A549 (cell line): ENCODE measurements around the gene CRMP1. TPM values are rescaled to one million over a fixed set of nuclear protein-coding genes. Genes with fewer than 3 reads are reported as not detected.

Experiments used
- ATAC-seq, 2 experiments: fragments of 200-7000 bp in 1 of 2; fragments of >200 bp in 1 of 2; cut with Nextera tagmentation in 1 of 2; cut with Tn5 transposase in 1 of 2; 3 replicates each; pipeline versions ENCODE4 v1.8.0 to v1.9.1; 2018 to 2020; ENCODE audit warnings: mild to moderate bottlenecking in 1 of 2, moderate library complexity in 1 of 2
- CTCF ChIA-PET: fragments of 300-600 bp; sonication (Branson Sonifier 250); formaldehyde crosslinking; extraction: SDS; loops from one replicate; lab custom pipeline; 2021; ENCODE audit warnings: antibody characterized with exemption, inconsistent platforms; lab: Yijun Ruan, JAX
- POLR2A ChIA-PET: fragments of 350-600 bp; formaldehyde crosslinking; extraction: SDS; loops from one replicate; lab custom pipeline; 2021; ENCODE audit warnings: antibody characterized with exemption, inconsistent platforms; lab: Yijun Ruan, JAX
- DNase-seq, 2 experiments: peaks; one replicate each; pipeline versions ENCODE4 v3.0.0 to v3.0.0-alpha.2; 2011 to 2016; ENCODE audit warnings: low read depth in 1 of 2, low spot score in 1 of 2
- FAIRE-seq: peaks from 2 replicates; lab custom pipeline; 2011; peaks lifted over from hg19 to GRCh38; lab: Jason Lieb, UNC
- H3K27ac ChIP-seq, 2 experiments: fragments of >200 bp; sonication (Bioruptor Twin); formaldehyde crosslinking; 3 replicates each; pipeline ENCODE4 v1.5.1; 2016 to 2017
- H3K4me1 ChIP-seq: fragments of >200 bp; sonication (Bioruptor Twin); formaldehyde crosslinking; 3 replicates; pipeline ENCODE4 v1.6.1; 2016
- H3K4me2 ChIP-seq: fragments of >200 bp; sonication (Bioruptor Twin); formaldehyde crosslinking; 3 replicates; pipeline ENCODE4 v1.6.1; 2016
- H3K4me3 ChIP-seq: fragments of >200 bp; sonication (Bioruptor Twin); formaldehyde crosslinking; 3 replicates; pipeline ENCODE4 v1.5.1; 2016
- H3K9me3 ChIP-seq: fragments of >200 bp; sonication (Bioruptor Twin); formaldehyde crosslinking; 3 replicates; pipeline ENCODE4 v1.6.1; 2016
- BHLHE40 ChIP-seq: IDR thresholded peaks from 2 replicates; pipeline ENCODE4 v1.6.1; 2012; ENCODE audit warnings: low read depth, low read length, inconsistent platforms
- CHD4 ChIP-seq: fragments of 200-600 bp; sonication (generic); IDR thresholded peaks from 2 replicates; pipeline ENCODE4 v1.6.1; 2016; ENCODE audit warnings: antibody characterized with exemption, mild to moderate bottlenecking, borderline replicate concordance
- E2F6 ChIP-seq: IDR thresholded peaks from 2 replicates; pipeline ENCODE4 v1.6.1; 2012; ENCODE audit warnings: low read depth, borderline replicate concordance
- EP300 ChIP-seq, 2 experiments: fragments of >200 bp; sonication (Bioruptor Twin); formaldehyde crosslinking; IDR thresholded peaks; 2 replicates in 1 of 2; 3 replicates in 1 of 2; pipeline ENCODE4 v1.6.1; 2016 to 2017
- ESRRA ChIP-seq: fragments of 150-350 bp; IDR thresholded peaks from 2 replicates; pipeline ENCODE4 v1.6.1; 2014; ENCODE audit warnings: mild to moderate bottlenecking, low read length, borderline replicate concordance
- FOSB ChIP-seq: fragments of 250-450 bp; sonication (Bioruptor Pico); IDR thresholded peaks from 2 replicates; pipeline ENCODE4 v1.5.0; 2020; ENCODE audit warnings: mild to moderate bottlenecking, moderate library complexity
- GATA3 ChIP-seq: IDR thresholded peaks from 2 replicates; pipeline ENCODE4 v1.6.1; 2012; ENCODE audit warnings: borderline replicate concordance
- HDAC2 ChIP-seq: fragments of 200-600 bp; sonication (generic); IDR thresholded peaks from 2 replicates; pipeline ENCODE4 v1.6.1; 2016
- HEYL ChIP-seq: fragments of 250-450 bp; sonication (Bioruptor Pico); IDR thresholded peaks from 2 replicates; pipeline ENCODE4 v1.8.0; 2021; ENCODE audit warnings: mild to moderate bottlenecking, moderate library complexity
- HMGXB4 ChIP-seq: fragments of 250-450 bp; sonication (Bioruptor Pico); IDR thresholded peaks from 2 replicates; pipeline ENCODE4 v1.5.0; 2021; ENCODE audit warnings: mild to moderate bottlenecking, moderate library complexity, borderline replicate concordance
- HOXB13 ChIP-seq: fragments of 250-450 bp; sonication (Bioruptor Pico); IDR thresholded peaks from 2 replicates; pipeline ENCODE4 v1.5.0; 2020; ENCODE audit warnings: low read depth, mild to moderate bottlenecking, moderate library complexity
- JUN ChIP-seq, 2 experiments: fragments of >200 bp; sonication (Bioruptor Twin); formaldehyde crosslinking; IDR thresholded peaks; 2 replicates in 1 of 2; 3 replicates in 1 of 2; pipeline ENCODE4 v1.6.1; 2016 to 2017
- KDM1A ChIP-seq: fragments of 200-600 bp; sonication (generic); IDR thresholded peaks from 2 replicates; pipeline ENCODE4 v1.6.1; 2016; ENCODE audit warnings: low read depth, mild to moderate bottlenecking
- MYC ChIP-seq: IDR thresholded peaks from 2 replicates; pipeline ENCODE4 v1.6.1; 2012; ENCODE audit warnings: mild to moderate bottlenecking, inconsistent platforms, low read length, improper control_type of control experiment, borderline replicate concordance
- NFE2L2 ChIP-seq: fragments of 150-350 bp; conservative IDR thresholded peaks from 2 replicates; pipeline ENCODE4 v1.6.1; 2014; ENCODE audit warnings: low read length
- PHF8 ChIP-seq: fragments of 200-600 bp; sonication (generic); IDR thresholded peaks from 2 replicates; pipeline ENCODE4 v1.6.1; 2016; ENCODE audit warnings: low read depth, mild to moderate bottlenecking, antibody characterized with exemption, moderate library complexity, borderline replicate concordance
- RAD21 ChIP-seq, 2 experiments: fragments of >200 bp in 1 of 2; sonication (Bioruptor Twin) in 1 of 2; formaldehyde crosslinking in 1 of 2; IDR thresholded peaks in 1 of 2; conservative IDR thresholded peaks in 1 of 2; 2 replicates in 1 of 2; 3 replicates in 1 of 2; pipeline ENCODE4 v1.6.1; 2012 to 2018; ENCODE audit warnings: inconsistent platforms in 1 of 2
- RCOR1 ChIP-seq: fragments of 150-350 bp; IDR thresholded peaks from 2 replicates; pipeline ENCODE4 v1.6.1; 2014; ENCODE audit warnings: antibody characterized with exemption, low read length, low read depth
- RFX5 ChIP-seq: fragments of 450-650 bp; IDR thresholded peaks from 2 replicates; pipeline ENCODE4 v1.7.1; 2014; ENCODE audit warnings: antibody characterized with exemption, mild to moderate bottlenecking, moderate library complexity
- ZNF302 ChIP-seq: fragments of 250-450 bp; sonication (Bioruptor Pico); IDR thresholded peaks from 2 replicates; pipeline ENCODE4 v1.9.0; 2021; ENCODE audit warnings: inconsistent platforms, mild to moderate bottlenecking, moderate library complexity
- ZSCAN20 ChIP-seq: fragments of 250-450 bp; sonication (Bioruptor Pico); IDR thresholded peaks from 2 replicates; pipeline ENCODE4 v1.8.0; 2022; ENCODE audit warnings: mild to moderate bottlenecking, moderate library complexity
- WGBS: methylation state at CpG from one replicate; pipeline ENCODE4 v1.1.6; 2017; ENCODE audit errors: missing lambda C conversion rate; 5-methylcytosine and 5-hydroxymethylcytosine counted together
- polyA plus RNA-seq, 4 experiments: library from polyadenylated mRNA; depleted of rRNA in 3 of 4; stranded (reverse); fragments of >200 nt; fragmentation: RNase III in 1 of 4; extraction: RNeasy Plus Mini Kit Qiagen cat#74134 plus additional on column Dnase treatment in 1 of 4; gene quantifications; 2 replicates in 3 of 4; 3 replicates in 1 of 4; pipeline ENCODE4 v1.2.3, GENCODE V29; 2011 to 2017
- TF ChIP-seq, protein P1 (sequence below): fragments of >200 bp; sonication (Bioruptor Twin); formaldehyde crosslinking; IDR thresholded peaks from 3 replicates; pipeline ENCODE4 v1.6.1; 2016
- TF ChIP-seq, protein P2 (sequence below): fragments of 450-650 bp; IDR thresholded peaks from 2 replicates; pipeline ENCODE4 v1.6.1; 2014; ENCODE audit warnings: antibody characterized with exemption
- TF ChIP-seq, protein P3 (sequence below): fragments of 250-450 bp; sonication (Bioruptor Pico); IDR thresholded peaks from 2 replicates; pipeline ENCODE4 v1.5.0; 2020; ENCODE audit warnings: low read depth, mild to moderate bottlenecking, moderate library complexity
- TF ChIP-seq, protein P4 (sequence below): IDR thresholded peaks from 2 replicates; pipeline ENCODE4 v1.6.1; 2012
- TF ChIP-seq, protein P5 (sequence below): fragments of >200 bp; sonication (Bioruptor Twin); formaldehyde crosslinking; IDR thresholded peaks from 3 replicates; pipeline ENCODE4 v1.5.1; 2016
- TF ChIP-seq, protein P6 (sequence below): fragments of 200-600 bp; sonication (generic); IDR thresholded peaks from 2 replicates; pipeline ENCODE4 v1.6.1; 2016; ENCODE audit warnings: antibody characterized with exemption, mild to moderate bottlenecking, moderate library complexity

Gene CRMP1
- polyA plus RNA-seq, 2 of the 4 experiments (the other 2 are of a cell fraction) = 0.74 to 0.80 TPM

DNA sequence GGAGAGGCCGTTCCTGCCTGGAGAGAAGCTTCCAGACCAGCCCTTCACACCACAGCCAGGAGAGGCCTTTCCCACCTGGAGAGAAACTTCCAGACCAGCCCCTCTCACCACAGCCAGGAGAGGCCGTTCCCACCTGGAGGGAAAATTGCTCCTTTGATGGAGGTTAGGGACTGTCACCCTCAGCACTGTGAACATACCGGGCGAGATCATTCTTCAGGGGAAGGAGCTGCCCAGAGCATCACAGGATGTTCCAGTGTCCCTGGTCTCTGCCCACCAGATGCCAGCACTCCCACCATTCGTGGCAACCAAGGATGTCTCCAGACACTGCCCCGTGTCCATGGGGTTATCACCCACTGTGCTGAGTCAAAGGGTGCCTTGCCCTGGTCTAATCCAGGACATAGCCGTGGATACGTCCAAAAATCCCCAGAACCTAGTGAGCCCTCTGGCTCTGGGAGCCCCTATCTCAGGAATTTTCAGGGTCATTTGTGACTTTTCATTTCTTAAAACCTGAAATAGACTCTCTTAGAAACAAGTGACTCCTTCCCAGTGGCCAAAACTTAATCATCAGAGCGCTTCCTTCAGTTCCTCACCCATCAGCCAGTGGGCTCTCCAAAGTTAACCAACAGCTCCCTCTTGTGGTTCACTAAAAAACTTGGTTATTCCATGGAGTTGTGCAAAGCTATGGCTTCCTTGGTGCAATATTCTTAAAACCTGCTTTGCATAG lies 80.2 kb downstream of the CRMP1 start:
- POLR2A ChIA-PET = interaction anchor here (1.1 kb wide), 1 partner anchor 762 kb away, joined by 3 read pairs; no protein-coding TSS in a partner anchor
- TF ChIP-seq JUN (IDR thresholded peaks at IDR 0.05) = no peak
- no peak for TF ChIP-seq HMGXB4
- TF ChIP-seq, protein P1, sequence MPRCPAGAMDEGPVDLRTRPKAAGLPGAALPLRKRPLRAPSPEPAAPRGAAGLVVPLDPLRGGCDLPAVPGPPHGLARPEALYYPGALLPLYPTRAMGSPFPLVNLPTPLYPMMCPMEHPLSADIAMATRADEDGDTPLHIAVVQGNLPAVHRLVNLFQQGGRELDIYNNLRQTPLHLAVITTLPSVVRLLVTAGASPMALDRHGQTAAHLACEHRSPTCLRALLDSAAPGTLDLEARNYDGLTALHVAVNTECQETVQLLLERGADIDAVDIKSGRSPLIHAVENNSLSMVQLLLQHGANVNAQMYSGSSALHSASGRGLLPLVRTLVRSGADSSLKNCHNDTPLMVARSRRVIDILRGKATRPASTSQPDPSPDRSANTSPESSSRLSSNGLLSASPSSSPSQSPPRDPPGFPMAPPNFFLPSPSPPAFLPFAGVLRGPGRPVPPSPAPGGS = no peak
- no peak for TF ChIP-seq RCOR1
- no peak for TF ChIP-seq HOXB13 (CRISPR knock-in tag)
- no peak for TF ChIP-seq GATA3
- no peak for TF ChIP-seq HDAC2
- no peak for TF ChIP-seq ZSCAN20
- TF ChIP-seq, protein P2, sequence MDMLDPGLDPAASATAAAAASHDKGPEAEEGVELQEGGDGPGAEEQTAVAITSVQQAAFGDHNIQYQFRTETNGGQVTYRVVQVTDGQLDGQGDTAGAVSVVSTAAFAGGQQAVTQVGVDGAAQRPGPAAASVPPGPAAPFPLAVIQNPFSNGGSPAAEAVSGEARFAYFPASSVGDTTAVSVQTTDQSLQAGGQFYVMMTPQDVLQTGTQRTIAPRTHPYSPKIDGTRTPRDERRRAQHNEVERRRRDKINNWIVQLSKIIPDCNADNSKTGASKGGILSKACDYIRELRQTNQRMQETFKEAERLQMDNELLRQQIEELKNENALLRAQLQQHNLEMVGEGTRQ = no peak
- TF ChIP-seq, protein P3, sequence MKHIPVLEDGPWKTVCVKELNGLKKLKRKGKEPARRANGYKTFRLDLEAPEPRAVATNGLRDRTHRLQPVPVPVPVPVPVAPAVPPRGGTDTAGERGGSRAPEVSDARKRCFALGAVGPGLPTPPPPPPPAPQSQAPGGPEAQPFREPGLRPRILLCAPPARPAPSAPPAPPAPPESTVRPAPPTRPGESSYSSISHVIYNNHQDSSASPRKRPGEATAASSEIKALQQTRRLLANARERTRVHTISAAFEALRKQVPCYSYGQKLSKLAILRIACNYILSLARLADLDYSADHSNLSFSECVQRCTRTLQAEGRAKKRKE = no peak
- TF ChIP-seq CHD4 = no peak
- TF ChIP-seq PHF8 = no peak
- TF ChIP-seq EP300 (IDR thresholded peaks at IDR 0.05) = no peak
- no peak for TF ChIP-seq ESRRA
- TF ChIP-seq, protein P4, sequence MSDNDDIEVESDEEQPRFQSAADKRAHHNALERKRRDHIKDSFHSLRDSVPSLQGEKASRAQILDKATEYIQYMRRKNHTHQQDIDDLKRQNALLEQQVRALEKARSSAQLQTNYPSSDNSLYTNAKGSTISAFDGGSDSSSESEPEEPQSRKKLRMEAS = no peak
- no peak for TF ChIP-seq E2F6
- TF ChIP-seq KDM1A = no peak
- TF ChIP-seq ZNF302 (CRISPR knock-in tag) = no peak
- TF ChIP-seq, protein P5, sequence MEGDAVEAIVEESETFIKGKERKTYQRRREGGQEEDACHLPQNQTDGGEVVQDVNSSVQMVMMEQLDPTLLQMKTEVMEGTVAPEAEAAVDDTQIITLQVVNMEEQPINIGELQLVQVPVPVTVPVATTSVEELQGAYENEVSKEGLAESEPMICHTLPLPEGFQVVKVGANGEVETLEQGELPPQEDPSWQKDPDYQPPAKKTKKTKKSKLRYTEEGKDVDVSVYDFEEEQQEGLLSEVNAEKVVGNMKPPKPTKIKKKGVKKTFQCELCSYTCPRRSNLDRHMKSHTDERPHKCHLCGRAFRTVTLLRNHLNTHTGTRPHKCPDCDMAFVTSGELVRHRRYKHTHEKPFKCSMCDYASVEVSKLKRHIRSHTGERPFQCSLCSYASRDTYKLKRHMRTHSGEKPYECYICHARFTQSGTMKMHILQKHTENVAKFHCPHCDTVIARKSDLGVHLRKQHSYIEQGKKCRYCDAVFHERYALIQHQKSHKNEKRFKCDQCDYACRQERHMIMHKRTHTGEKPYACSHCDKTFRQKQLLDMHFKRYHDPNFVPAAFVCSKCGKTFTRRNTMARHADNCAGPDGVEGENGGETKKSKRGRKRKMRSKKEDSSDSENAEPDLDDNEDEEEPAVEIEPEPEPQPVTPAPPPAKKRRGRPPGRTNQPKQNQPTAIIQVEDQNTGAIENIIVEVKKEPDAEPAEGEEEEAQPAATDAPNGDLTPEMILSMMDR = peak; percentile 58
- no peak for TF ChIP-seq HEYL (CRISPR knock-in tag)
- TF ChIP-seq FOSB (CRISPR knock-in tag) = no peak
- TF ChIP-seq BHLHE40 = no peak
- no peak for TF ChIP-seq MYC
- peak; percentile 57 to 78; a peak in 4 of 5 replicates for TF ChIP-seq RAD21 (conservative IDR thresholded peaks at IDR 0.05 in 1 of 2, IDR thresholded peaks at IDR 0.05 in 1 of 2)
- TF ChIP-seq, protein P6, sequence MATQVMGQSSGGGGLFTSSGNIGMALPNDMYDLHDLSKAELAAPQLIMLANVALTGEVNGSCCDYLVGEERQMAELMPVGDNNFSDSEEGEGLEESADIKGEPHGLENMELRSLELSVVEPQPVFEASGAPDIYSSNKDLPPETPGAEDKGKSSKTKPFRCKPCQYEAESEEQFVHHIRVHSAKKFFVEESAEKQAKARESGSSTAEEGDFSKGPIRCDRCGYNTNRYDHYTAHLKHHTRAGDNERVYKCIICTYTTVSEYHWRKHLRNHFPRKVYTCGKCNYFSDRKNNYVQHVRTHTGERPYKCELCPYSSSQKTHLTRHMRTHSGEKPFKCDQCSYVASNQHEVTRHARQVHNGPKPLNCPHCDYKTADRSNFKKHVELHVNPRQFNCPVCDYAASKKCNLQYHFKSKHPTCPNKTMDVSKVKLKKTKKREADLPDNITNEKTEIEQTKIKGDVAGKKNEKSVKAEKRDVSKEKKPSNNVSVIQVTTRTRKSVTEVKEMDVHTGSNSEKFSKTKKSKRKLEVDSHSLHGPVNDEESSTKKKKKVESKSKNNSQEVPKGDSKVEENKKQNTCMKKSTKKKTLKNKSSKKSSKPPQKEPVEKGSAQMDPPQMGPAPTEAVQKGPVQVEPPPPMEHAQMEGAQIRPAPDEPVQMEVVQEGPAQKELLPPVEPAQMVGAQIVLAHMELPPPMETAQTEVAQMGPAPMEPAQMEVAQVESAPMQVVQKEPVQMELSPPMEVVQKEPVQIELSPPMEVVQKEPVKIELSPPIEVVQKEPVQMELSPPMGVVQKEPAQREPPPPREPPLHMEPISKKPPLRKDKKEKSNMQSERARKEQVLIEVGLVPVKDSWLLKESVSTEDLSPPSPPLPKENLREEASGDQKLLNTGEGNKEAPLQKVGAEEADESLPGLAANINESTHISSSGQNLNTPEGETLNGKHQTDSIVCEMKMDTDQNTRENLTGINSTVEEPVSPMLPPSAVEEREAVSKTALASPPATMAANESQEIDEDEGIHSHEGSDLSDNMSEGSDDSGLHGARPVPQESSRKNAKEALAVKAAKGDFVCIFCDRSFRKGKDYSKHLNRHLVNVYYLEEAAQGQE = no peak
- TF ChIP-seq RFX5 = peak; percentile 56; the same call in 1 of the 2 replicates
- no peak for TF ChIP-seq NFE2L2

More for the DNA sequence above, 80.2 kb downstream of the CRMP1 start:
- DNase-seq (peak; percentile 36 to 67), FAIRE-seq (no peak), ATAC-seq (peak; percentile 87 to 92)
- CTCF ChIA-PET = interaction anchor here (0.7 to 2.4 kb wide), 13 partner anchors 8 to 819 kb away, joined by 3 to 16 read pairs (median 3); partner anchors contain the start of gene STK32B
- 75% methylated on average over 5 of the region's 9 CpGs for WGBS
- Histone ChIP-seq H3K4me1 (no peaks in the 10 kb centered on the region), H3K4me2 (no peak overlapping the region), H3K27ac (no peak overlapping the region), H3K4me3 (no peak overlapping the region), H3K9me3 (peaks cover 5% of the 10 kb centered on the region; the same call in 1 of the 3 replicates)
